Gastroesophageal sphincter (tissue), 3 donors: ENCODE data around the gene ELMO1.

Source experiments
- CTCF ChIP-seq, 4 experiments: fragments of 200-600 bp in 2 of 4; fragments of 450-650 bp in 2 of 4; sonication (generic) in 1 of 4; IDR thresholded peaks; one replicate each; pipeline ENCODE4 v1.5.1; 2017 to 2019; ENCODE audit warnings: antibody characterized with exemption in 4 of 4, mild to moderate bottlenecking in 2 of 4, moderate library complexity in 2 of 4
- POLR2A ChIP-seq, 2 donors: fragments of 450-650 bp; IDR thresholded peaks; one replicate each; pipeline ENCODE4 v1.6.1; 2017; ENCODE audit warnings: antibody characterized with exemption in 2 of 2, mild to moderate bottlenecking in 2 of 2, moderate library complexity in 1 of 2

- TF ChIP-seq POLR2A (IDR thresholded peaks at IDR 0.05) (no peak), CTCF (IDR thresholded peaks at IDR 0.05) (no peak)
These were observed 367.2 kb downstream of the ELMO1 start for GRCh38 chr7:37081436-37081835.
